Measurements from ENCODE around the gene FAM193B. TPM values are rescaled to one million over a fixed set of nuclear protein-coding genes. Genes with fewer than 3 reads are reported as not detected.
"Not testable (repeated sequence)": the region's sequence is repeated elsewhere in the genome, so short reads cannot be mapped to it uniquely, and the experiment has no call there.

Gene FAM193B
- total RNA-seq, 2 experiments from 2014 or later, result 58.7 to 59.3 TPM

DNA sequence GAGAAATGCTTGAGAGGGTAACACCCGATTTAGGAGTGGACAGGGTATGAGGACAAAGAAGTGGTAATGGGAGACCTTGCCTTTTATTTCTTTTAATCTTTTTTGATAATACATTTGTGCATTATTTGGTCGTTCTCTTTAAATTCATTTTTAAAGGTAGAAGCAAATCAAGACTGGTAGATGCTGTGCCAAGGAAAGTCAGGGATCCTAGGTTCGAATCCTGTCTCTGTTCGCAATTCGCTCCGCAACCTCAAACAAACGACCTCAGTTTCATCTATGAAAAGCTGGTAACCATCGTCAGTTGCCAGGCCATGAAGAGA, 37.3 kb upstream of the FAM193B start:
- CTCF ChIA-PET, result interaction anchor here (0.6 kb wide), 1 partner anchor 243 kb away, joined by 3 read pairs; no protein-coding TSS in a partner anchor
- POLR2A ChIA-PET, result interaction anchor here (1.4 to 1.8 kb wide), 2 partner anchors 9 to 75 kb away, joined by 4 to 10 read pairs; partner anchors contain the start of gene DDX41

GRCh38 chr5:177590406-177590805, 36.0 kb upstream of the FAM193B start:
- ChIA-PET POLR2A (no interaction called here), CTCF (no interaction called here)

- POLR2A ChIA-PET, result interaction anchor here (1.3 kb wide), 1 partner anchor 11 kb away, joined by 3 read pairs; no protein-coding TSS in a partner anchor
- CTCF ChIA-PET, result interaction anchor here (0.9 to 1.1 kb wide), 2 partner anchors 13 to 15 kb away, joined by 3 read pairs; no protein-coding TSS in a partner anchor
These were observed 34.1 kb upstream of the FAM193B start for GRCh38 chr5:177588413-177588909.

DNA sequence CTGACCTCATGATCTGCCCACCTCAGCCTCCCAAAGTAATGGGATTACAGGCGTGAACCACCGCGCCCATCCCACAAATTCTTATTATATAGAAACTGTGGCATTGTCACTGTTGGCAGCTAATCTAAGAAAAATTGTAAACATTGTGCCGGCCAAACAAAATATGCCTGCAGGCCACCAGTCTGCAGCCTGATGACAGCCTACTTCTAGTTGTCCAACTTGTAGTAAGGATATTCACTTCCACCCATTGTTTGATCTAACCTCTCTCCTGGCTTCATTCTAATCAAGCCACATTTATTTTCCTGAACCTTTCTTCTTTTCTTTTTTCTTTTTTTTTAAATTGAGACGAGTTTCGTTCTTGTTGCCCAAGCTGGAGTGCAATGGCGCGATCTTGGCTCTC, 24.0 kb upstream of the FAM193B start:
- ChIA-PET POLR2A (no interaction called here), CTCF (interaction anchor here (0.7 kb wide), 1 partner anchor 22 kb away, joined by 4 read pairs; no protein-coding TSS in a partner anchor)

DNA sequence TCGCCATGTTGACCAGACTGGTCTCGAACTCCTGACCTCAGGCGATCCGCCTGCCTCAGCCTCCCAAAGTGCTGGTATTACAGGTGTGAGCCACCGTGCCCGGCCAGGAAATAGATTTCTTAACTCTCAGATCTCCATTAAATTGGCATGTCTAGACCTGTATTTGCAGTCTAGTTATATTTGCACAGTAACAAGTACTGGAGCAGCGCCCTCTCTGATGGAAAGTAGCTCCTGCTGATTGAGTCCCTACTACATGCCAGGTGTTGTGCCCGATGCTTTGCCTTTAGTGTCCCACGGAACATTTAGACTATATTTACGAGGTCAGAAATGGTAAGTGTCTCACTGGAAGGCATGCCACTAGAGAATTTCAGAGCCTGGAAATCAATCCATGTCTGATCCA, 21.8 kb upstream of the FAM193B start:
- POLR2A ChIA-PET, result no interaction called here
- CTCF ChIA-PET, result no interaction called here

- CTCF ChIA-PET, result no interaction called here
These were observed 21.1 kb upstream of the FAM193B start for GRCh38 chr5:177575488-177575887.

GRCh38 chr5:177569894-177570293, 15.5 kb upstream of the FAM193B start:
- POLR2A ChIA-PET, result no interaction called here
- CTCF ChIA-PET, result no interaction called here

More at GRCh38 chr5:177575488-177575887, 21.1 kb upstream of the FAM193B start:
- POLR2A ChIA-PET, result no interaction called here

GRCh38 chr5:177568326-177568725, 14.0 kb upstream of the FAM193B start:
- CTCF ChIA-PET, result interaction anchor here (0.7 kb wide), 1 partner anchor 208 kb away, joined by 4 read pairs; no protein-coding TSS in a partner anchor
- POLR2A ChIA-PET, result no interaction called here

GRCh38 chr5:177565046-177565445, 10.7 kb upstream of the FAM193B start:
- ChIA-PET CTCF (no interaction called here), POLR2A (no interaction called here)

DNA sequence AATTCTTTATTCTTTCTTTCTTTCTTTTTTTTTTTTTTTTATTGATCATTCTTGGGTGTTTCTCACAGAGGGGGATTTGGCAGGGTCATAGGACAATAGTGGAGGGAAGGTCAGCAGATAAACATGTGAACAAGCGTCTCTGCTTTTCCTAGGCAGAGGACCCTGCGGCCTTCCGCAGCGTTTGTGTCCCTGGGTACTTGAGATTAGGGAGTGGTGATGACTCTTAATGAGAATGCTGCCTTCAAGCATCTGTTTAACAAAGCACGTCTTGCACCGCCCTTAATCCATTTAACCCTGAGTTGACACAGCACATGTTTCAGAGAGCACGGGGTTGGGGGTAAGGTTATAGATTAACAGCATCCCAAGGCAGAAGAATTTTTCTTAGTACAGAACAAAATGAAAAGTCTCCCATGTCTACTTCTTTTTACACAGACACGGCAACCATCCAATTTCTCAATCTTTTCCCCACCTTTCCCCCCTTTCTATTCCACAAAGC, 5.1 kb upstream of the FAM193B start:
- POLR2A ChIA-PET, CTCF ChIA-PET: not testable (repeated sequence)

GRCh38 chr5:177557796-177558195, 3.4 kb upstream of the FAM193B start:
- POLR2A ChIA-PET, result no interaction called here
- CTCF ChIA-PET, result no interaction called here

DNA sequence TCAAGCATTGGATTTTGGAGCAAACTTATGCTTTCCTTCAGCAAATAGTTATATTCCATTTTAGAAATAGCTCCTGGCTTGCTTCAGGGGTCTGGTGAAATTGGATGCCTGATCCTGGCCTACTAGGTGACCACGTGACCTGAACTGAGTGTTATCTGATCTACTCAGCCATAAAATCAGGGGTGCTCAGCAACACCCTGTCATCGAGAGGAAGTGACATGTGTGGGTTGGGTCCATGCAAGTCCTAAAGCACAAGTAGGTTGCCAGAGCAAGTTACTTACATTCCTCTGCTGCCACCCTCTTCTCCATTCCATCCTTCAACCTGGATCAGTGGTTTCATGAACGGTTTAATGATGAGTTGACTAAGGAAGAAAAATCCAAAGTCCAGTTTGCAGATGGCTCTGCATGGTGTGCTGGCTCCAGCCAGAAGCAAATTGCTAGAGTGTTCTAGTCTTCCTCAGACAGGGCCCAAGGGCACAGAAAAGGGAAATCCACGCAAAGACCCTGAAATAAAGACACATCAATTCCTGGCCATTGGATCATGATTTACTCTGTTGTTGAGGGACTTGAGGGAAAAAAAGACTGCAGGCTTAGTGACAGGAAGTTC, 2.8 kb upstream of the FAM193B start:
- POLR2A ChIA-PET, result no interaction called here

GRCh38 chr5:177555665-177556064, 1.3 kb upstream of the FAM193B start:
- POLR2A ChIA-PET, result no interaction called here
- CTCF ChIA-PET, result no interaction called here

More for the DNA sequence above, 2.8 kb upstream of the FAM193B start:
- CTCF ChIA-PET, result interaction anchor here (0.6 kb wide), 1 partner anchor 22 kb away, joined by 4 read pairs; no protein-coding TSS in a partner anchor

GRCh38 chr5:177555228-177555627, 865 bp upstream of the FAM193B start:
- ChIA-PET POLR2A (no interaction called here), CTCF (no interaction called here)

GRCh38 chr5:177553671-177554429, 513 bp downstream of the FAM193B start:
- ChIA-PET CTCF (interaction anchor here (1.7 kb wide), 1 partner anchor 33 kb away, joined by 4 read pairs; no protein-coding TSS in a partner anchor), POLR2A (interaction anchor here (0.6 kb wide), 1 partner anchor 44 kb away, joined by 3 read pairs; no protein-coding TSS in a partner anchor)

GRCh38 chr5:177552839-177553455, 1.4 kb downstream of the FAM193B start:
- CTCF ChIA-PET, result interaction anchor here (1.7 kb wide), 1 partner anchor 34 kb away, joined by 4 read pairs; no protein-coding TSS in a partner anchor
- POLR2A ChIA-PET, result no interaction called here

DNA sequence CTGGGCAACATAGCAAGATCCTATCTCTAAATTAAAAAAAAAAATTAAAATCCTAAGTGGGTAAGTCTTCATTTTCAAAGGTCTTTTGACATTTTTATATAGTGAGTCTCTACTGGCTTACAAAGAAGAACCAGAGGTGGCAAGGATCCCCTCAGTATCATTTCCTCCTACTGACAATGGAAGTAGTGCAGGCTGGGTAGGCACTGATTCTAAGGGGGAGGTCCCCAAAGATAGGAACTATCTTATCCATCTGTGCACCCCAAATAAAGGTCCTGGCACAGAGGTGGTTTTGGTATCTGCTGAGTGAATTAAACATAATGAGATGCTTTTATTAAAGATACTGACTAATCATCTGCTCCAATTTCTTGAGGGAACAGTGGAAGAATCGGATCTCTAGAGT, 4.2 kb downstream of the FAM193B start:
- ChIA-PET CTCF (no interaction called here), POLR2A (no interaction called here)

DNA sequence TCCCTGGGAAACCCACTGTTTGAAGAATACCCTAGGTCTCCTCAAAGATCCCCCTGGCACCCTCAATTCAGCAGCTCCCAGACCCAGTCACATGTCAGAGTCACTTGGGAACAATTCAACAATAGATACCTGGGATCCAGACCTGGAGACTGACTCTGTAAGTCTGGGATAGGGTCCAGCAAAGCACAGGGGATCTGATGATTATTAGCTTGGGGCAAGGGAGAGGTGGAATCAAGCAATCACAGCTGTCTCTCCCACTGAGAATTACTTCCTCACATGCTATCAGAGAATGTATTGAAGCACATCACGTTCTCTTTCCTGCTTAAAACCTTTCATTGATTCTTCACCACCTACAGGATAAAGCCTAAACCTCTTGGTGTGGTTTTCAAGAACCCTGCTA, 5.9 kb downstream of the FAM193B start:
- ChIA-PET POLR2A (interaction anchor here (0.7 kb wide), 1 partner anchor 574 kb away, joined by 3 read pairs; no protein-coding TSS in a partner anchor), CTCF (interaction anchor here (0.7 kb wide), 1 partner anchor 528 kb away, joined by 5 read pairs; no protein-coding TSS in a partner anchor)

- ChIA-PET POLR2A (interaction anchor here (0.5 to 0.7 kb wide), 2 partner anchors 50 to 574 kb away, joined by 3 to 5 read pairs; no protein-coding TSS in a partner anchor), CTCF (no interaction called here)
These were observed 6.6 kb downstream of the FAM193B start for GRCh38 chr5:177547736-177548135.

GRCh38 chr5:177546258-177546741, 8.1 kb downstream of the FAM193B start:
- POLR2A ChIA-PET, result no interaction called here
- CTCF ChIA-PET, result interaction anchor here (0.5 to 1.1 kb wide), 3 partner anchors 40 to 522 kb away, joined by 3 to 5 read pairs (median 3); no protein-coding TSS in a partner anchor

Data from activated CD8-positive, alpha-beta memory T cell treated with anti-CD3 and anti-CD28 coated beads for 36 hours (primary cell).